ENCODE results near the gene DACH1.

GRCh38 chr13:71459708-71460107 lies 407.3 kb downstream of the DACH1 start:
- no peak for TF ChIP-seq EZH2phosphoT487 (IDR thresholded peaks at IDR 0.05; ENCODE audit: low read depth, severe bottlenecking, unreplicated experiment)
- TF ChIP-seq, protein P1, sequence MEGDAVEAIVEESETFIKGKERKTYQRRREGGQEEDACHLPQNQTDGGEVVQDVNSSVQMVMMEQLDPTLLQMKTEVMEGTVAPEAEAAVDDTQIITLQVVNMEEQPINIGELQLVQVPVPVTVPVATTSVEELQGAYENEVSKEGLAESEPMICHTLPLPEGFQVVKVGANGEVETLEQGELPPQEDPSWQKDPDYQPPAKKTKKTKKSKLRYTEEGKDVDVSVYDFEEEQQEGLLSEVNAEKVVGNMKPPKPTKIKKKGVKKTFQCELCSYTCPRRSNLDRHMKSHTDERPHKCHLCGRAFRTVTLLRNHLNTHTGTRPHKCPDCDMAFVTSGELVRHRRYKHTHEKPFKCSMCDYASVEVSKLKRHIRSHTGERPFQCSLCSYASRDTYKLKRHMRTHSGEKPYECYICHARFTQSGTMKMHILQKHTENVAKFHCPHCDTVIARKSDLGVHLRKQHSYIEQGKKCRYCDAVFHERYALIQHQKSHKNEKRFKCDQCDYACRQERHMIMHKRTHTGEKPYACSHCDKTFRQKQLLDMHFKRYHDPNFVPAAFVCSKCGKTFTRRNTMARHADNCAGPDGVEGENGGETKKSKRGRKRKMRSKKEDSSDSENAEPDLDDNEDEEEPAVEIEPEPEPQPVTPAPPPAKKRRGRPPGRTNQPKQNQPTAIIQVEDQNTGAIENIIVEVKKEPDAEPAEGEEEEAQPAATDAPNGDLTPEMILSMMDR (IDR thresholded peaks at IDR 0.05; ENCODE audit: poor library complexity): no peak

All from hepatocyte (in vitro differentiated cells).